RWPE2 (cell line): ENCODE measurements around the gene KLHL4.
A peak's percentile ranks its signal among the peaks of the same experiment; 100 is the strongest.

Source experiments
- ATAC-seq: fragments of 200-7000 bp; cut with Tn5 transposase; 3 replicates; pipeline ENCODE4 v1.9.1; 2021; ENCODE audit warnings: low read depth
- DNase-seq: peaks from one replicate; pipeline ENCODE4 v3.0.0-alpha.2; 2020; ENCODE audit warnings: low spot score
- H3K27ac ChIP-seq: fragments of 450-650 bp; 2 replicates; pipeline ENCODE4 v1.5.1; 2017; ENCODE audit warnings: mild to moderate bottlenecking; ENCODE audit not compliant: poor library complexity, severe bottlenecking
- H3K27me3 ChIP-seq: fragments of 250-450 bp; sonication (Bioruptor Pico); 2 replicates; pipeline ENCODE4 v1.5.1; 2021; ENCODE audit warnings: mild to moderate bottlenecking, moderate library complexity; ENCODE audit not compliant: insufficient read depth, poor library complexity, severe bottlenecking
- H3K36me3 ChIP-seq: fragments of 250-450 bp; sonication (Bioruptor Pico); 2 replicates; pipeline ENCODE4 v1.5.1; 2020; ENCODE audit warnings: low read depth, mild to moderate bottlenecking, moderate library complexity
- H3K4me1 ChIP-seq: fragments of 250-450 bp; sonication (Bioruptor Pico); 2 replicates; pipeline ENCODE4 v1.5.1; 2021; ENCODE audit warnings: mild to moderate bottlenecking, moderate library complexity; ENCODE audit not compliant: insufficient read depth, poor library complexity, severe bottlenecking
- H3K4me3 ChIP-seq: fragments of 250-450 bp; sonication (Bioruptor Pico); 2 replicates; pipeline ENCODE4 v1.5.1; 2021; ENCODE audit warnings: mild to moderate bottlenecking, moderate library complexity; ENCODE audit not compliant: severe bottlenecking
- H3K9me3 ChIP-seq: fragments of 250-450 bp; sonication (Bioruptor Pico); 2 replicates; pipeline ENCODE4 v1.5.1; 2021; ENCODE audit warnings: mild to moderate bottlenecking, moderate library complexity; ENCODE audit not compliant: severe bottlenecking
- TF ChIP-seq, protein P1 (sequence below): fragments of 450-650 bp; IDR thresholded peaks from one replicate; pipeline ENCODE4 v1.5.1; 2017; ENCODE audit warnings: mild to moderate bottlenecking, moderate library complexity; ENCODE audit not compliant: poor library complexity, severe bottlenecking

KLHL4 gene

DNA sequence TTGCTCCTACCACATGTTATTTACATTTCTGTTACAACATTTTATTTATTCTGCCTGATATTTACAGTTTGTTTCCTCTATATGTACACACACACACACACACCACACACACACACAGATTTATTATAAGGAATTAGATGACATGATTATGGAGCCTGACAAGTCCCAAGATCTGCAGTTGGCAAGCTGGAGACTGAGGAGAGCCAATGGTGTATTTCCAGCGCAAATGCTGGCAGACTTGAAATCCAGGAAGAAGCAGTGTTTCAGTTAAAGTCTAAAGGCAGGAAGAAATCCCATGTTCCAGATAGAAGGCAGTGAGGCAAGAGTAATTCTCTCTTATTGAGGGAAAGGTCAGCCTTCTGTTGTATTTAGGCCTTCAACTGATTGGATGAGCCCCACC lies 1.8 kb upstream of the KLHL4 start:
- H3K4me1 ChIP-seq = peaks cover 23% of the 10 kb centered on the region
- TF ChIP-seq, protein P1, sequence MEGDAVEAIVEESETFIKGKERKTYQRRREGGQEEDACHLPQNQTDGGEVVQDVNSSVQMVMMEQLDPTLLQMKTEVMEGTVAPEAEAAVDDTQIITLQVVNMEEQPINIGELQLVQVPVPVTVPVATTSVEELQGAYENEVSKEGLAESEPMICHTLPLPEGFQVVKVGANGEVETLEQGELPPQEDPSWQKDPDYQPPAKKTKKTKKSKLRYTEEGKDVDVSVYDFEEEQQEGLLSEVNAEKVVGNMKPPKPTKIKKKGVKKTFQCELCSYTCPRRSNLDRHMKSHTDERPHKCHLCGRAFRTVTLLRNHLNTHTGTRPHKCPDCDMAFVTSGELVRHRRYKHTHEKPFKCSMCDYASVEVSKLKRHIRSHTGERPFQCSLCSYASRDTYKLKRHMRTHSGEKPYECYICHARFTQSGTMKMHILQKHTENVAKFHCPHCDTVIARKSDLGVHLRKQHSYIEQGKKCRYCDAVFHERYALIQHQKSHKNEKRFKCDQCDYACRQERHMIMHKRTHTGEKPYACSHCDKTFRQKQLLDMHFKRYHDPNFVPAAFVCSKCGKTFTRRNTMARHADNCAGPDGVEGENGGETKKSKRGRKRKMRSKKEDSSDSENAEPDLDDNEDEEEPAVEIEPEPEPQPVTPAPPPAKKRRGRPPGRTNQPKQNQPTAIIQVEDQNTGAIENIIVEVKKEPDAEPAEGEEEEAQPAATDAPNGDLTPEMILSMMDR = no peak
- H3K9me3 ChIP-seq = no peaks in the 10 kb centered on the region
- no peaks in the 10 kb centered on the region for H3K36me3 ChIP-seq
- H3K4me3 ChIP-seq = no peak overlapping the region
- DNase-seq (no peak), ATAC-seq (no peak)
- H3K27ac ChIP-seq = peak overlapping the region; percentile 73
- no peaks in the 10 kb centered on the region for H3K27me3 ChIP-seq

DNA sequence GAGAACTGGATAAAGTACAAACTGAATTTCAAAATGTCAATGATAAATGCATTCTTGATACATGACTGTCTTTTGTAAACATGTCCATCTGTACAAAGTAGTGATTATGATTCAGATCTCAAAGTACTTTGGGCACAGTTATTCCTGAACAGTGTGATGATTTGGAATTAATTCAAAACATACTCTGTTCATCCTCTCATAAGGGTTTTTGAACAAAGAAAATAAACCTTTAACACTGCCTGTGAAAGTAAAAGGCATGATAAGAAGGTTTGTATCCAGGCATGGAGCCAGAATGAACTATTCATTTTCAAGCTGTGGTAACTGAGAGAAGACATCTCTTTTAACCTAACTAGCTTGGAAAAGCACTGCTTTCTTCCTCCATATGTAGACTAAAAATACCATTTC lies 883 bp upstream of the KLHL4 start:
- Histone ChIP-seq H3K4me3 (no peak overlapping the region), H3K4me1 (peaks cover 23% of the 10 kb centered on the region), H3K27ac (peak overlapping the region; percentile 73), H3K36me3 (no peaks in the 10 kb centered on the region), H3K9me3 (no peaks in the 10 kb centered on the region), H3K27me3 (no peaks in the 10 kb centered on the region)
- DNase-seq = no peak
- TF ChIP-seq, protein P1 = no peak
- peak; percentile 84 for ATAC-seq

DNA sequence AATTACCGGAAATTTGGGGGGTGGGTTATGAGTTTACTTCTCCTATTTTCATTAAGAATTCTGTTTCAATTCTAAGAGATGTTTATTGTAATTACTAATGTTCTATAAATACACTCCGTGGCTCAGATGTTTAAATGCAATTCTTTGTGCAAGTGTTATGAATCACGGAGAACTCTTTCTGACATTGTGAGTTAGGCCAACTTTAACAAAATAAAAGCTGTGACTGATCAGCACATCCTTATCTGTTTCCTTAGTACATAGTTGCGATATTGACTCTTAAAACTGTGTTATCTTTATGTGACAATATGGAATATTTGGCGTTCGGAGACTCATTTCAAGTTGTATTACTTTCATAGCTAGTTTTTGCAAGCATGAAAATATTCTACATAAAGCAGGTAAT lies 902 bp downstream of the KLHL4 start:
- Histone ChIP-seq H3K36me3 (no peaks in the 10 kb centered on the region), H3K27me3 (no peaks in the 10 kb centered on the region), H3K27ac (peak overlapping the region; percentile 73), H3K4me1 (peaks cover 23% of the 10 kb centered on the region), H3K4me3 (peak overlapping the region; percentile 24), H3K9me3 (no peaks in the 10 kb centered on the region)
- TF ChIP-seq, protein P1 = no peak
- ATAC-seq (no peak), DNase-seq (no peak)

DNA sequence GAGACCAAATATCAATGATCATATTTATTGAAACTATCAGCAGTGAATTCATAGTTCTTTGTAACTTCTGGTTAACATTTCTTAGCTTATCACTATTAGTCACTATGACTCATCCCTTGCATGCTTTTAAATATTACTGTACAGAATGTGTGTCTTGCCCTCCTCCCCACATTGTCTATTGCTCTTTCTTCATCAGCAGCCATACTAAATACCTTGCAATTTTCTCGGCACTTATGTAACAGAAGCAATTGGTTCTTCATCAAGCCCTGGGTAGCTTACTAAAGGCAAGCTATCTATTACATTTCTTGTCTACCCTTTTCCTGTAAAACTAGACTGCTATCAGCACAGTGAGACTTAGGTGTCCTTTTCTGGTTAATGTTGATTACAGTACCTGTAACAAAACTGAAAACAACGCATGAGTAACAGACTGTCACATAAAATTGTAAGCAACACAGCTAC lies 8.2 kb downstream of the KLHL4 start:
- TF ChIP-seq, protein P1 = no peak
- Histone ChIP-seq H3K4me3 (no peak overlapping the region), H3K4me1 (peaks cover 9% of the 10 kb centered on the region), H3K9me3 (no peaks in the 10 kb centered on the region), H3K36me3 (no peaks in the 10 kb centered on the region), H3K27me3 (no peaks in the 10 kb centered on the region), H3K27ac (peak overlapping the region; percentile 31)
- peak; percentile 94 for ATAC-seq
- no peak for DNase-seq

DNA sequence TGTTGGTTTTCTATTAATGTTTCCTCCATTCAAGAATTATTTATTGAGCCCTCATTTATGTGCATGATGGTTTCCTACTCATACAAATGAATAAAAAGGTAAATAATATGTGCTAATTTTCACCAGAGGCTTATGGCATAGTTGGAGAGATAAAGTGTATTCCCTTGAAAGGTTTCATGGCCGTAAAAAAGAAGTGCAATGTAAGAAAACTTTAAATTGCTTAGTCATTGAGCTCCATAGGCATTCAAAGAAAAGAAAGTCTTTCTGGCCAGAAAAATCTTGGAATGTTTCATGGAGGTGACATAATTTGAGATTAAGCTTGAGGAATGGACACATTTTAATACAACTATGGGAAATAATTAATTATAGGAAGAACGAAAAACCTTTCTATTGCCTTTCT lies 8.7 kb downstream of the KLHL4 start:
- DNase-seq (no peak), ATAC-seq (no peak)
- TF ChIP-seq, protein P1 = no peak
- Histone ChIP-seq H3K36me3 (no peaks in the 10 kb centered on the region), H3K27me3 (no peaks in the 10 kb centered on the region), H3K9me3 (no peaks in the 10 kb centered on the region), H3K4me3 (no peak overlapping the region), H3K4me1 (peaks cover 9% of the 10 kb centered on the region), H3K27ac (peak overlapping the region; percentile 31)
